GM12878 (cell line): ENCODE data around the gene MYCN.

Source experiments
- CHD2 ChIP-seq: IDR thresholded peaks from 2 replicates; pipeline ENCODE4 v1.6.1; 2011; ENCODE audit warnings: low read depth, low read length, improper control_type of control experiment, borderline replicate concordance
- PML ChIP-seq: IDR thresholded peaks from 2 replicates; pipeline ENCODE4 v1.6.1; 2012; ENCODE audit warnings: low read length, inconsistent platforms
- POLR2A ChIP-seq: IDR thresholded peaks from 2 replicates; pipeline ENCODE4 v1.6.1; 2011; ENCODE audit warnings: low read depth, mild to moderate bottlenecking, low read length
- TF ChIP-seq, protein P1 (sequence below), 3 experiments: IDR thresholded peaks in 2 of 3; conservative IDR thresholded peaks in 1 of 3; 2 replicates each; pipeline ENCODE4 v1.5.1; 2011; ENCODE audit warnings: low read depth in 3 of 3, low read length in 3 of 3, mild to moderate bottlenecking in 3 of 3, control low read depth in 2 of 3, moderate library complexity in 2 of 3, inconsistent platforms in 1 of 3, mixed read lengths in 1 of 3; ENCODE audit not compliant: control insufficient read depth in 2 of 3, insufficient read depth in 1 of 3; ENCODE audit errors: extremely low read depth in 1 of 3

GRCh38 chr2:15967415-15968279 lies 27.3 kb downstream of the MYCN start:
- TF ChIP-seq PML (no peak), POLR2A (no peak), CHD2 (no peak)
- TF ChIP-seq, protein P1, sequence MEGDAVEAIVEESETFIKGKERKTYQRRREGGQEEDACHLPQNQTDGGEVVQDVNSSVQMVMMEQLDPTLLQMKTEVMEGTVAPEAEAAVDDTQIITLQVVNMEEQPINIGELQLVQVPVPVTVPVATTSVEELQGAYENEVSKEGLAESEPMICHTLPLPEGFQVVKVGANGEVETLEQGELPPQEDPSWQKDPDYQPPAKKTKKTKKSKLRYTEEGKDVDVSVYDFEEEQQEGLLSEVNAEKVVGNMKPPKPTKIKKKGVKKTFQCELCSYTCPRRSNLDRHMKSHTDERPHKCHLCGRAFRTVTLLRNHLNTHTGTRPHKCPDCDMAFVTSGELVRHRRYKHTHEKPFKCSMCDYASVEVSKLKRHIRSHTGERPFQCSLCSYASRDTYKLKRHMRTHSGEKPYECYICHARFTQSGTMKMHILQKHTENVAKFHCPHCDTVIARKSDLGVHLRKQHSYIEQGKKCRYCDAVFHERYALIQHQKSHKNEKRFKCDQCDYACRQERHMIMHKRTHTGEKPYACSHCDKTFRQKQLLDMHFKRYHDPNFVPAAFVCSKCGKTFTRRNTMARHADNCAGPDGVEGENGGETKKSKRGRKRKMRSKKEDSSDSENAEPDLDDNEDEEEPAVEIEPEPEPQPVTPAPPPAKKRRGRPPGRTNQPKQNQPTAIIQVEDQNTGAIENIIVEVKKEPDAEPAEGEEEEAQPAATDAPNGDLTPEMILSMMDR (IDR thresholded peaks at IDR 0.05 in 2 of 3, conservative IDR thresholded peaks at IDR 0.05 in 1 of 3; ENCODE audit: control insufficient read depth in 2 of 3, extremely low read depth in 1 of 3, insufficient read depth in 1 of 3, low read depth in 3 of 3, low read length in 3 of 3): no peak
